H9 (cell line): ENCODE data around the gene ALDH5A1. TPM values are rescaled to one million over a fixed set of nuclear protein-coding genes. Genes with fewer than 3 reads are reported as not detected.

ENCODE experiments used
- DNase-seq: peaks from one replicate; pipeline ENCODE4 v3.0.0-alpha.2; 2017
- H2AFZ ChIP-seq: one replicate; pipeline ENCODE4 v1.6.1; 2013; ENCODE audit warnings: mild to moderate bottlenecking, low read length, control low read depth, moderate library complexity
- H2AK5ac ChIP-seq: 2 replicates; pipeline ENCODE4 v1.6.1; 2013; ENCODE audit warnings: low read length, control low read depth, mixed read lengths; ENCODE audit not compliant: insufficient read length
- H2BK120ac ChIP-seq: one replicate; pipeline ENCODE4 v1.6.1; 2013; ENCODE audit warnings: low read depth, mild to moderate bottlenecking, low read length, control low read depth, inconsistent platforms; ENCODE audit not compliant: poor library complexity, severe bottlenecking
- H2BK12ac ChIP-seq: 2 replicates; pipeline ENCODE4 v1.6.1; 2013; ENCODE audit warnings: low read length, control low read depth, mixed read lengths, low read depth; ENCODE audit not compliant: insufficient read length
- H2BK15ac ChIP-seq: 2 replicates; pipeline ENCODE4 v1.6.1; 2013; ENCODE audit warnings: low read depth, low read length, control low read depth
- H2BK20ac ChIP-seq: one replicate; pipeline ENCODE4 v1.6.1; 2013; ENCODE audit warnings: low read depth, mild to moderate bottlenecking, low read length, control low read depth, inconsistent platforms; ENCODE audit not compliant: poor library complexity, severe bottlenecking
- H2BK5ac ChIP-seq: 2 replicates; pipeline ENCODE4 v1.6.1; 2013; ENCODE audit warnings: low read length, control low read depth, mixed read lengths; ENCODE audit not compliant: insufficient read length
- H3K14ac ChIP-seq: 2 replicates; pipeline ENCODE4 v1.6.1; 2013; ENCODE audit warnings: low read length, control low read depth; ENCODE audit not compliant: insufficient read depth
- H3K18ac ChIP-seq: 2 replicates; pipeline ENCODE4 v1.6.1; 2013; ENCODE audit warnings: low read depth, mild to moderate bottlenecking, mixed read lengths, low read length, control low read depth; ENCODE audit not compliant: insufficient read length
- H3K23ac ChIP-seq: 2 replicates; pipeline ENCODE4 v1.6.1; 2013; ENCODE audit warnings: low read length, control low read depth, mixed read lengths, low read depth; ENCODE audit not compliant: insufficient read length
- H3K23me2 ChIP-seq: 2 replicates; pipeline ENCODE4 v1.6.1; 2013; ENCODE audit warnings: low read depth, mild to moderate bottlenecking, mixed read lengths, low read length, control low read depth; ENCODE audit not compliant: insufficient read length, poor library complexity, severe bottlenecking
- H3K27ac ChIP-seq: 2 replicates; pipeline ENCODE4 v1.5.1; 2013; ENCODE audit warnings: low read length, control low read depth, mixed read lengths, low read depth; ENCODE audit not compliant: insufficient read length
- H3K27me3 ChIP-seq: 2 replicates; pipeline ENCODE4 v1.6.1; 2013; ENCODE audit warnings: low read length, control low read depth, inconsistent platforms; ENCODE audit not compliant: insufficient read depth
- H3K4ac ChIP-seq: 2 replicates; pipeline ENCODE4 v1.6.1; 2013; ENCODE audit warnings: low read depth, mild to moderate bottlenecking, control low read depth, inconsistent platforms, low read length, moderate library complexity
- H3K4me1 ChIP-seq: 2 replicates; pipeline ENCODE4 v1.6.1; 2013; ENCODE audit warnings: low read length, control low read depth, inconsistent platforms; ENCODE audit not compliant: insufficient read depth
- H3K4me2 ChIP-seq: 2 replicates; pipeline ENCODE4 v1.6.1; 2013; ENCODE audit warnings: low read length, control low read depth, mixed read lengths; ENCODE audit not compliant: insufficient read length, insufficient read depth
- H3K56ac ChIP-seq: 2 replicates; pipeline ENCODE4 v1.6.1; 2013; ENCODE audit warnings: low read depth, mild to moderate bottlenecking, mixed read lengths, low read length, control low read depth; ENCODE audit not compliant: insufficient read length
- H3K79me1 ChIP-seq: 2 replicates; pipeline ENCODE4 v1.6.1; 2013; ENCODE audit warnings: low read depth, mild to moderate bottlenecking, moderate library complexity, low read length, control low read depth, inconsistent platforms; ENCODE audit not compliant: insufficient read depth, poor library complexity, severe bottlenecking
- H3K79me2 ChIP-seq: 2 replicates; pipeline ENCODE4 v1.6.1; 2013; ENCODE audit warnings: low read length, control low read depth, inconsistent platforms; ENCODE audit not compliant: insufficient read depth
- H3K9ac ChIP-seq: 2 replicates; pipeline ENCODE4 v1.6.1; 2013; ENCODE audit warnings: low read length, control low read depth, mixed read lengths; ENCODE audit not compliant: insufficient read length; ENCODE audit errors: extremely low read depth
- H3K9me3 ChIP-seq: one replicate; pipeline ENCODE4 v1.6.1; 2013; ENCODE audit warnings: low read depth, low read length, inconsistent platforms; ENCODE audit not compliant: control insufficient read depth
- H3T11ph ChIP-seq: one replicate; pipeline ENCODE4 v1.6.1; 2013; ENCODE audit warnings: mild to moderate bottlenecking, low read length, control low read depth, inconsistent platforms
- H4K20me1 ChIP-seq: one replicate; pipeline ENCODE4 v1.6.1; 2013; ENCODE audit not compliant: control insufficient read depth, insufficient read length, insufficient read depth
- H4K5ac ChIP-seq: 2 replicates; pipeline ENCODE4 v1.6.1; 2013; ENCODE audit warnings: low read depth, mild to moderate bottlenecking, mixed read lengths, low read length, control low read depth; ENCODE audit not compliant: insufficient read length
- H4K8ac ChIP-seq: replicated peaks from 2 replicates; pipeline ENCODE4 v1.6.1; 2013; ENCODE audit warnings: low read length, control low read depth, mixed read lengths, low read depth; ENCODE audit not compliant: insufficient read length
- H4K91ac ChIP-seq: 2 replicates; pipeline ENCODE4 v1.6.1; 2013; ENCODE audit warnings: low read depth, mild to moderate bottlenecking, moderate library complexity, mixed read lengths, low read length, control low read depth; ENCODE audit not compliant: insufficient read length
- H3K27ac Mint-ChIP-seq, 3 experiments: 2 replicates in 2 of 3; 3 replicates in 1 of 3; pipeline ENCODE4 v1.8.0; 2020 to 2021; ENCODE audit warnings: mixed read lengths in 3 of 3, mild to moderate bottlenecking in 1 of 3, moderate library complexity in 1 of 3
- H3K27me3 Mint-ChIP-seq: 2 replicates; pipeline ENCODE4 v1.8.0; 2021; ENCODE audit warnings: low read depth, mild to moderate bottlenecking, moderate library complexity, mixed read lengths
- H3K36me3 Mint-ChIP-seq, 3 experiments: 2 replicates in 2 of 3; 3 replicates in 1 of 3; pipeline ENCODE4 v1.8.0; 2020 to 2021; ENCODE audit warnings: low read depth in 3 of 3, mixed read lengths in 3 of 3; ENCODE audit not compliant: insufficient read depth in 1 of 3
- H3K4me1 Mint-ChIP-seq, 2 experiments: 2 replicates each; pipeline ENCODE4 v1.8.0; 2020; ENCODE audit warnings: mixed read lengths in 2 of 2
- H3K4me3 Mint-ChIP-seq, 2 experiments: 2 replicates in 1 of 2; 3 replicates in 1 of 2; pipeline ENCODE4 v1.8.0; 2020 to 2021; ENCODE audit warnings: mild to moderate bottlenecking in 2 of 2, mixed read lengths in 2 of 2, moderate library complexity in 1 of 2
- H3K9me3 Mint-ChIP-seq, 2 experiments: 2 replicates in 1 of 2; 3 replicates in 1 of 2; pipeline ENCODE4 v1.8.0; 2020; ENCODE audit warnings: mild to moderate bottlenecking in 2 of 2, mixed read lengths in 2 of 2, moderate library complexity in 1 of 2
- CTCF ChIP-seq: fragments of 200-600 bp; sonication (generic); conservative IDR thresholded peaks from 3 replicates; pipeline ENCODE4 v1.8.0; 2021; ENCODE audit warnings: antibody characterized with exemption, mild to moderate bottlenecking
- WGBS: extraction: QIAGEN DNeasy Blood & Tissue Kit; methylation state at CpG from one replicate; pipeline ENCODE4 v1.1.7; 2013; ENCODE audit warnings: missing lambda C conversion rate, low lambda C conversion rate, mixed read lengths; ENCODE audit not compliant: insufficient read length; ENCODE audit errors: extremely low coverage; 5-methylcytosine and 5-hydroxymethylcytosine counted together
- total RNA-seq: library from RNA; stranded (reverse); gene quantifications from 2 replicates; pipeline ENCODE4 v1.2.1, GENCODE V29; 2021

ALDH5A1 gene
- total RNA-seq, 1 experiment from 2014 or later = 5.4 TPM

GRCh38 chr6:24486065-24486464, 8.7 kb upstream of the ALDH5A1 start:
- no peaks in the 10 kb centered on the region for H3K9me3 Mint-ChIP-seq

More at GRCh38 chr6:24486065-24486464, 8.7 kb upstream of the ALDH5A1 start:
- Histone ChIP-seq H2BK12ac (no peak overlapping the region), H2BK15ac (no peak overlapping the region), H3K79me2 (no peaks in the 10 kb centered on the region), H4K5ac (no peak overlapping the region), H3K79me1 (no peaks in the 10 kb centered on the region), H3K4me1 (no peaks in the 10 kb centered on the region), H2BK120ac (no peak overlapping the region), H3K56ac (no peak overlapping the region), H3K27ac (no peak overlapping the region), H3K27me3 (no peaks in the 10 kb centered on the region), H2BK20ac (no peak overlapping the region), H3K4ac (no peak overlapping the region), H3K23me2 (no peaks in the 10 kb centered on the region), H3K9ac (no peak overlapping the region), H3K18ac (no peak overlapping the region), H2AFZ (no peak overlapping the region), H2BK5ac (no peak overlapping the region), H4K20me1 (no peaks in the 10 kb centered on the region), H3T11ph (no peak overlapping the region), H4K8ac (no peak overlapping the region), H2AK5ac (no peak overlapping the region), H3K23ac (no peak overlapping the region), H4K91ac (no peak overlapping the region), H3K14ac (no peak overlapping the region), H3K9me3 (no peaks in the 10 kb centered on the region), H3K4me2 (no peak overlapping the region)
- TF ChIP-seq CTCF = no peak
- WGBS = no CpG with 5 or more reads among the region's 4 CpGs
- Mint-ChIP-seq H3K36me3 (peaks cover 0 to 2% (median 0%) of the 10 kb centered on the region in 3 experiments; a peak in 3 of 7 replicates), H3K4me3 (no peak overlapping the region), H3K27me3 (no peaks in the 10 kb centered on the region), H3K27ac (no peak overlapping the region; a peak in 1 of 7 replicates), H3K4me1 (no peaks in the 10 kb centered on the region; a peak in 1 of 4 replicates)
- no peak for DNase-seq
